H9 (cell line): ENCODE data around the gene LRCH1. TPM values are rescaled to one million over a fixed set of nuclear protein-coding genes. Genes with fewer than 3 reads are reported as not detected.

ENCODE experiments used
- DNase-seq: peaks from one replicate; pipeline ENCODE4 v3.0.0-alpha.2; 2017
- H2AFZ ChIP-seq: one replicate; pipeline ENCODE4 v1.6.1; 2013; ENCODE audit warnings: mild to moderate bottlenecking, low read length, control low read depth, moderate library complexity
- H2AK5ac ChIP-seq: 2 replicates; pipeline ENCODE4 v1.6.1; 2013; ENCODE audit warnings: low read length, control low read depth, mixed read lengths; ENCODE audit not compliant: insufficient read length
- H2BK120ac ChIP-seq: one replicate; pipeline ENCODE4 v1.6.1; 2013; ENCODE audit warnings: low read depth, mild to moderate bottlenecking, low read length, control low read depth, inconsistent platforms; ENCODE audit not compliant: poor library complexity, severe bottlenecking
- H2BK12ac ChIP-seq: 2 replicates; pipeline ENCODE4 v1.6.1; 2013; ENCODE audit warnings: low read length, control low read depth, mixed read lengths, low read depth; ENCODE audit not compliant: insufficient read length
- H2BK15ac ChIP-seq: 2 replicates; pipeline ENCODE4 v1.6.1; 2013; ENCODE audit warnings: low read depth, low read length, control low read depth
- H2BK20ac ChIP-seq: one replicate; pipeline ENCODE4 v1.6.1; 2013; ENCODE audit warnings: low read depth, mild to moderate bottlenecking, low read length, control low read depth, inconsistent platforms; ENCODE audit not compliant: poor library complexity, severe bottlenecking
- H2BK5ac ChIP-seq: 2 replicates; pipeline ENCODE4 v1.6.1; 2013; ENCODE audit warnings: low read length, control low read depth, mixed read lengths; ENCODE audit not compliant: insufficient read length
- H3K14ac ChIP-seq: 2 replicates; pipeline ENCODE4 v1.6.1; 2013; ENCODE audit warnings: low read length, control low read depth; ENCODE audit not compliant: insufficient read depth
- H3K18ac ChIP-seq: 2 replicates; pipeline ENCODE4 v1.6.1; 2013; ENCODE audit warnings: low read depth, mild to moderate bottlenecking, mixed read lengths, low read length, control low read depth; ENCODE audit not compliant: insufficient read length
- H3K23ac ChIP-seq: 2 replicates; pipeline ENCODE4 v1.6.1; 2013; ENCODE audit warnings: low read length, control low read depth, mixed read lengths, low read depth; ENCODE audit not compliant: insufficient read length
- H3K23me2 ChIP-seq: 2 replicates; pipeline ENCODE4 v1.6.1; 2013; ENCODE audit warnings: low read depth, mild to moderate bottlenecking, mixed read lengths, low read length, control low read depth; ENCODE audit not compliant: insufficient read length, poor library complexity, severe bottlenecking
- H3K27ac ChIP-seq: 2 replicates; pipeline ENCODE4 v1.5.1; 2013; ENCODE audit warnings: low read length, control low read depth, mixed read lengths, low read depth; ENCODE audit not compliant: insufficient read length
- H3K27me3 ChIP-seq: 2 replicates; pipeline ENCODE4 v1.6.1; 2013; ENCODE audit warnings: low read length, control low read depth, inconsistent platforms; ENCODE audit not compliant: insufficient read depth
- H3K4ac ChIP-seq: 2 replicates; pipeline ENCODE4 v1.6.1; 2013; ENCODE audit warnings: low read depth, mild to moderate bottlenecking, control low read depth, inconsistent platforms, low read length, moderate library complexity
- H3K4me1 ChIP-seq: 2 replicates; pipeline ENCODE4 v1.6.1; 2013; ENCODE audit warnings: low read length, control low read depth, inconsistent platforms; ENCODE audit not compliant: insufficient read depth
- H3K4me2 ChIP-seq: 2 replicates; pipeline ENCODE4 v1.6.1; 2013; ENCODE audit warnings: low read length, control low read depth, mixed read lengths; ENCODE audit not compliant: insufficient read length, insufficient read depth
- H3K56ac ChIP-seq: 2 replicates; pipeline ENCODE4 v1.6.1; 2013; ENCODE audit warnings: low read depth, mild to moderate bottlenecking, mixed read lengths, low read length, control low read depth; ENCODE audit not compliant: insufficient read length
- H3K79me1 ChIP-seq: 2 replicates; pipeline ENCODE4 v1.6.1; 2013; ENCODE audit warnings: low read depth, mild to moderate bottlenecking, moderate library complexity, low read length, control low read depth, inconsistent platforms; ENCODE audit not compliant: insufficient read depth, poor library complexity, severe bottlenecking
- H3K79me2 ChIP-seq: 2 replicates; pipeline ENCODE4 v1.6.1; 2013; ENCODE audit warnings: low read length, control low read depth, inconsistent platforms; ENCODE audit not compliant: insufficient read depth
- H3K9ac ChIP-seq: 2 replicates; pipeline ENCODE4 v1.6.1; 2013; ENCODE audit warnings: low read length, control low read depth, mixed read lengths; ENCODE audit not compliant: insufficient read length; ENCODE audit errors: extremely low read depth
- H3K9me3 ChIP-seq: one replicate; pipeline ENCODE4 v1.6.1; 2013; ENCODE audit warnings: low read depth, low read length, inconsistent platforms; ENCODE audit not compliant: control insufficient read depth
- H3T11ph ChIP-seq: one replicate; pipeline ENCODE4 v1.6.1; 2013; ENCODE audit warnings: mild to moderate bottlenecking, low read length, control low read depth, inconsistent platforms
- H4K20me1 ChIP-seq: one replicate; pipeline ENCODE4 v1.6.1; 2013; ENCODE audit not compliant: control insufficient read depth, insufficient read length, insufficient read depth
- H4K5ac ChIP-seq: 2 replicates; pipeline ENCODE4 v1.6.1; 2013; ENCODE audit warnings: low read depth, mild to moderate bottlenecking, mixed read lengths, low read length, control low read depth; ENCODE audit not compliant: insufficient read length
- H4K8ac ChIP-seq: replicated peaks from 2 replicates; pipeline ENCODE4 v1.6.1; 2013; ENCODE audit warnings: low read length, control low read depth, mixed read lengths, low read depth; ENCODE audit not compliant: insufficient read length
- H4K91ac ChIP-seq: 2 replicates; pipeline ENCODE4 v1.6.1; 2013; ENCODE audit warnings: low read depth, mild to moderate bottlenecking, moderate library complexity, mixed read lengths, low read length, control low read depth; ENCODE audit not compliant: insufficient read length
- H3K27ac Mint-ChIP-seq, 3 experiments: 2 replicates in 2 of 3; 3 replicates in 1 of 3; pipeline ENCODE4 v1.8.0; 2020 to 2021; ENCODE audit warnings: mixed read lengths in 3 of 3, mild to moderate bottlenecking in 1 of 3, moderate library complexity in 1 of 3
- H3K27me3 Mint-ChIP-seq: 2 replicates; pipeline ENCODE4 v1.8.0; 2021; ENCODE audit warnings: low read depth, mild to moderate bottlenecking, moderate library complexity, mixed read lengths
- H3K36me3 Mint-ChIP-seq, 3 experiments: 2 replicates in 2 of 3; 3 replicates in 1 of 3; pipeline ENCODE4 v1.8.0; 2020 to 2021; ENCODE audit warnings: low read depth in 3 of 3, mixed read lengths in 3 of 3; ENCODE audit not compliant: insufficient read depth in 1 of 3
- H3K4me1 Mint-ChIP-seq, 2 experiments: 2 replicates each; pipeline ENCODE4 v1.8.0; 2020; ENCODE audit warnings: mixed read lengths in 2 of 2
- H3K4me3 Mint-ChIP-seq, 2 experiments: 2 replicates in 1 of 2; 3 replicates in 1 of 2; pipeline ENCODE4 v1.8.0; 2020 to 2021; ENCODE audit warnings: mild to moderate bottlenecking in 2 of 2, mixed read lengths in 2 of 2, moderate library complexity in 1 of 2
- H3K9me3 Mint-ChIP-seq, 2 experiments: 2 replicates in 1 of 2; 3 replicates in 1 of 2; pipeline ENCODE4 v1.8.0; 2020; ENCODE audit warnings: mild to moderate bottlenecking in 2 of 2, mixed read lengths in 2 of 2, moderate library complexity in 1 of 2
- WGBS: extraction: QIAGEN DNeasy Blood & Tissue Kit; methylation state at CpG from one replicate; pipeline ENCODE4 v1.1.7; 2013; ENCODE audit warnings: missing lambda C conversion rate, low lambda C conversion rate, mixed read lengths; ENCODE audit not compliant: insufficient read length; ENCODE audit errors: extremely low coverage; 5-methylcytosine and 5-hydroxymethylcytosine counted together
- total RNA-seq: library from RNA; stranded (reverse); gene quantifications from 2 replicates; pipeline ENCODE4 v1.2.1, GENCODE V29; 2021
- TF ChIP-seq, protein P1 (sequence below): fragments of 200-600 bp; sonication (generic); conservative IDR thresholded peaks from 3 replicates; pipeline ENCODE4 v1.8.0; 2021; ENCODE audit warnings: antibody characterized with exemption, mild to moderate bottlenecking

Gene LRCH1
- total RNA-seq, 1 experiment from 2014 or later = 8.0 TPM

- no peak overlapping the region for H4K5ac ChIP-seq
- no peaks in the 10 kb centered on the region for H3K9me3 ChIP-seq
- no peak overlapping the region for H3K14ac ChIP-seq
- H3T11ph ChIP-seq = no peak overlapping the region
- H3K23ac ChIP-seq = no peak overlapping the region
- H3K27ac Mint-ChIP-seq = no peak overlapping the region
- TF ChIP-seq, protein P1, sequence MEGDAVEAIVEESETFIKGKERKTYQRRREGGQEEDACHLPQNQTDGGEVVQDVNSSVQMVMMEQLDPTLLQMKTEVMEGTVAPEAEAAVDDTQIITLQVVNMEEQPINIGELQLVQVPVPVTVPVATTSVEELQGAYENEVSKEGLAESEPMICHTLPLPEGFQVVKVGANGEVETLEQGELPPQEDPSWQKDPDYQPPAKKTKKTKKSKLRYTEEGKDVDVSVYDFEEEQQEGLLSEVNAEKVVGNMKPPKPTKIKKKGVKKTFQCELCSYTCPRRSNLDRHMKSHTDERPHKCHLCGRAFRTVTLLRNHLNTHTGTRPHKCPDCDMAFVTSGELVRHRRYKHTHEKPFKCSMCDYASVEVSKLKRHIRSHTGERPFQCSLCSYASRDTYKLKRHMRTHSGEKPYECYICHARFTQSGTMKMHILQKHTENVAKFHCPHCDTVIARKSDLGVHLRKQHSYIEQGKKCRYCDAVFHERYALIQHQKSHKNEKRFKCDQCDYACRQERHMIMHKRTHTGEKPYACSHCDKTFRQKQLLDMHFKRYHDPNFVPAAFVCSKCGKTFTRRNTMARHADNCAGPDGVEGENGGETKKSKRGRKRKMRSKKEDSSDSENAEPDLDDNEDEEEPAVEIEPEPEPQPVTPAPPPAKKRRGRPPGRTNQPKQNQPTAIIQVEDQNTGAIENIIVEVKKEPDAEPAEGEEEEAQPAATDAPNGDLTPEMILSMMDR = no peak
- no peaks in the 10 kb centered on the region for H3K79me1 ChIP-seq
- peaks cover 15 to 44% (median 38%) of the 10 kb centered on the region in 3 experiments for H3K36me3 Mint-ChIP-seq
- no peak overlapping the region for H2BK12ac ChIP-seq
- H2AK5ac ChIP-seq = no peak overlapping the region
- no peak overlapping the region for H2AFZ ChIP-seq
- H3K27me3 Mint-ChIP-seq = no peaks in the 10 kb centered on the region
- no peaks in the 10 kb centered on the region for H3K23me2 ChIP-seq
- no peak overlapping the region for H2BK20ac ChIP-seq
- H3K9me3 Mint-ChIP-seq = no peaks in the 10 kb centered on the region; a peak in 1 of 5 replicates
- H2BK5ac ChIP-seq = no peak overlapping the region
- no peak overlapping the region for H4K91ac ChIP-seq
- no peak overlapping the region for H2BK120ac ChIP-seq
- H4K8ac ChIP-seq = no peak overlapping the region
- DNase-seq = no peak
- H3K9ac ChIP-seq = no peak overlapping the region
- no peaks in the 10 kb centered on the region for H3K79me2 ChIP-seq
- H3K56ac ChIP-seq = no peak overlapping the region
- no peak overlapping the region for H3K27ac ChIP-seq
- no peak overlapping the region for H2BK15ac ChIP-seq
- H3K27me3 ChIP-seq = no peaks in the 10 kb centered on the region; the same call in 1 of the 2 replicates
- no peaks in the 10 kb centered on the region for H3K4me1 ChIP-seq
- no peaks in the 10 kb centered on the region for H3K4me1 Mint-ChIP-seq
- no peak overlapping the region for H3K4me3 Mint-ChIP-seq
- no peak overlapping the region for H3K4me2 ChIP-seq
- H3K18ac ChIP-seq = no peak overlapping the region
- H3K4ac ChIP-seq = no peak overlapping the region
- H4K20me1 ChIP-seq = no peaks in the 10 kb centered on the region
- no CpG with 5 or more reads among the region's 5 CpGs for WGBS
Measured at GRCh38 chr13:46726347-46726746, 173.4 kb downstream of the LRCH1 start.
